ENCODE results near the gene TNNT2. TPM values are rescaled to one million over a fixed set of nuclear protein-coding genes. Genes with fewer than 3 reads are reported as not detected.

The TNNT2 gene
- polyA plus RNA-seq, 3 donors: 56.1 to 78.9 (median 66.1) TPM

DNA sequence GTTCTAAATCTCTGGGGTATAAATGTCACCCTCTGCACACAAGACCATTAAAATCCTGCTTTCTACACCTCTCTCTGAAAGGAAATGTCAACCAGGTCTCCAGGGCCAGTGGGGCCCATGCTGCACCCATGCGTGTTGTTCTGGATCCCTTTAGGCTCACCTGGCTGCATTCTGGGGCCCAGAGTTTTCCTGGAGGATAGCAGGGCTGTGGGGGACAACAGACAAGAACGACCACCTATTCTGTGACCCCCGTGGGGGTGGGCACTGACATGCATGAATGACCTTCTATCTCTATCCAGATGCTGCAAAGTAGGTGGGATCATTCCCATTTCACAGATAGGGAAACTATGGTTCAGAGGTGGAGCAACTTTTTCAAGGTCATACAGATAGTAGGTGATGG, 41.6 kb downstream of the TNNT2 start:
- DNase-seq: no peak

DNA sequence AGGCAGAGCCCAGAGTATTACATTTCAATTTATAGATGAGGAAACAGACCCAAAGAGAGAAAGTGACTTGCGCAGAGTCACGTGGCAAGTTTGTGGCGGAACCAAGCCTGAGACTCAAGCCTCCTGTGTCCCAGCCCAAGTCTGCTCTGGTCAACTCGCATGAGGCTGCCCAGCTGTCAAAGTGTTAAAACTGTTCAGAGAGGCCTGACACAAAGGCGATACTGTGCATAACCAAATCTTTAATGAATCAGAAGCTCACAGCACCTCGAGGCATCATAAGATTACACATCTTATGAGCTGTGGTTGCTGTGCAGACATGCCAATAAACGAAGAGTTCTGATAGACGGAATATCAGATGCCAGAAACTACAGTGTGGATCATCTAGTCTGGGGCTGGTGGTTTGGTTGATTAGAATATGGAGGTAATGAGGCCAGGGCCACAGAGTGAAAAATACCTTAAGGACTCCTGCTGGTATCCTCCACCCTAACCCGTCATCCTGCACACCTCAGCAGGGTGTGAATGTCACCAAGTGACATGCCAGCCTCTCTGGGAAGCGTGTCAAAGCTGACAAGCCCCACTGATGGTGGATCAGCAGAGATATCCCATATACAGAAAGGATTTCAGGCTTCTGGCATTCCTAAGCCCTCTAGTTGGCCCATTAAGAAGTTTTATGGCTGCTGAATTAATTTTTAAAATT, 42.2 kb downstream of the TNNT2 start:
- no peak for DNase-seq

DNA sequence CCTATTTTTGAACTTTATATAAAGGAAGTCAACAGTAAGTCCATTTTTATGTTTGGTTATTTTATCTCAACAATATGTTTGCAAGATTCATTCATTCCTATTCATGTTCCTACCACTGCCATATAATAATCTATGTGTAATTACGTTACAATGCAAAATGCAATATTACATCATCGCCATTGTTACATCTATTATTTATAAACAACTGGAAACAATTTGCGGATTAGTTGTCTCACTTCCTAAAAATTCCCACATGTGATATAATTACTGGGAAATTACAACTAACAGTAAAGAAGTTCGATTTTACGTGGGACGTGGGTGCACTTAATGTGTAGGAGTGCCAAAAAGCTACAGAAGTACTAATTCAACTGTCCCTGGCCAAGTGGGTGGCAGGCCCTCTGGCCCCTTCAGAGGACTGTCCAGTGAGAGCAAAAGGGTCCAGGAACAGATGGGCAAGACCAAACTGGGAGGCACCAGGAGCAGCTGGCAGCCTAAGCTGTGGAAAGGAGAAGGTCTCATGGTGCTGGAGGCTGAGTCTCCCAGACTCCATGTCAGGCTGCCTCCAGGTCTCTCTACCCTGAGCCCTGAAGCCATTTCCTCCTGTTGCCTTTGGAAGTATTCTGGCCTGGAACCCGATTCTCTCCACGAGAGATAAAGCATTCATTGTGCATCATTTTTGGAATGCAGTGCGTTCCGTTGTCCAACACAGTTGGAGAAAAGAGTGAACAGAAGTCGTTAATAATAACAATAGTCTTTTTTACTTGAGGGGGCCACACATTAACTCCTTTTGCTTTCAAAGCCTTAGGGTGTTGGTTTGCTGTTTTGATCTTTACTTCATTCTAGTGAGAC, 42.9 kb downstream of the TNNT2 start:
- DNase-seq: no peak

DNA sequence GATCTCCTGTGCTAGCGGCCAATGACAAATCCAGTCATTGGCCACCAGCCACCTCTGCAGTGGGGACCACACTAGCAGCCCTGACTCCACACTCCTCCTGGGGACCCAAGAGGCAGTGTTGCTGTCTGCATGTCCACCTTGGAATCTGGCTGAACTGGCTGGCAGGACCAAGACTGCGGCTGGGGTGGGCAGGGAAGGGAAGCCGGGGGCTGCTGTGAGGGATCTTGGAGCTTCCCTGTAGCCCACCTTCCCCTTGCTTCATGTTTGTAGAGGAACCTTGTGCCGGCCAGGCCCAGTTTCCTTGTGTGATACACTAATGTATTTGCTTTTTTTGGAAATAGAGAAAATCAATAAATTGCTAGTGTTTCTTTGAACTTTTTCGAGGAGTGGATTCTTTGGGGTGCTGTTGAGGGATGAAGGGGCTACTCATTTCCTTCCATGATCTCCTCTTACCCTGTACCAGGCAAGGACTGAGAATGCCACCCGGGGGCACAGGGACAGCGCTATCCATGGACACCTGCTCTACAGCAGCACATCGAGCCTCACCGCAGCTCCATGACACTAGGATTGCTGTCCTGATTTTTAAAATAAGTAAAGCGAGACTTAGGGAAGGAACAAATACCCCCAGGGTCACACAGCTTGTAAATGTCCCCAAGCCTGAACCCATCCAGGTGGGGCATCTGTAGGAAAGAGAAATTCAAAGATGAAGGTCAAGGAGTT, 44.7 kb downstream of the TNNT2 start:
- DNase-seq: no peak

DNA sequence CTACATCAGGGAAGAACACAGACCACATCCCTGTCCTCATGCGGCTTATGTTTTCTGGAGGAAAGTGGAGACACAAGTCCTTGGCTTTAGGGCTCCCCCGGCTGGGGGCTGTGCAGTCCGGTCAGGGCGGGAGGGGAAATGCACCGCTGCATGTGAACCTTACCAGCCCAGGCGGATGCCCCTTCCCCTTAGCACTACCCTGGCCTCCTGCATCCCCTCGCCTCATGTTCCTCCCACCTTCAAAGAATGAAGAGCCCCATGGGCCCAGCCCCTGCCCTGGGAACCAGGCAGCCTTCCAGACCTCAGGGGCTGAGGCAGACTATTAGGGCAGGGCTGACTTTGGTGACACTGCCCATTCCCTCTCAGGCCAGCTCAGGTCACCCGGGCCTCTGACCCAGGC, 45.5 kb downstream of the TNNT2 start:
- no peak for DNase-seq

DNA sequence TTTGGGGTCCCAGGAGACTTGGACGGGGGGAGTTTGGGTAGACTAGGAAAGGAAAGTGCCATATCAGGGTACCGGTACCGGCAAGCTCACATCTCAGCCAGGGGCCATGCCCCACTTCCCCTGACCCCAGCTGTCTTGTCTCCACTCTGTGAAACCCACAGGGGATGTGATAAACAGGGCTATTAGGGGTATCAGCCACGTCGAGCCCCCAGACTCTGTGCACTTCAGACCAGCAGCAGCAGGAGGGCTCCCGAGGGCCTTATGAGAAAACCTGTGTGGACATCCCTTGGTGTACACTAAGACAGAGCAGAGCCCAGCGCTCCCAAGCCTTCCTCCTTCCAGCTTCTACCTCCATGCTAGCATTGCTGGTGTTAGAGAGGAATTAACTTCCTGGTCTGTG, 46.3 kb downstream of the TNNT2 start:
- DNase-seq: no peak

DNA sequence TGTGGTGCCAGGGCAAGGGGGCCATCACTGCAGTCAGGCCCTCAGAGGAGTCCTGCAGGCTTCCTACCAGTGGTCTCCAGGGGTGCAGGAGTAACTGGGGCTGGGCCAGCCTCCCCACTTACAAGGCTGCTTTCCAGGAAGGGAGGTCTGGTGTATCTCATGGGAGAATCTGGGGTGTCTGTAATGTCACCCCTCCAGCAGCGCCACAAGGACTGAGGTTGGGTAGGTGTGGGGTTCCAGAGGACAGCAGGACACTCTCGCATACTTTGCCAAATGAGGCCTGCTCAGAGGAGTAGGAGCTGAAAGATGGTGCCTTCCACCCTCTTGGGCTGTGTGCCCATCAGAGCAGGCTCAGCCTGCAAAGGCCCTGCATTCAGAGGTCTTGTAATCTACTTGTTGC, 46.9 kb downstream of the TNNT2 start:
- no peak for DNase-seq

DNA sequence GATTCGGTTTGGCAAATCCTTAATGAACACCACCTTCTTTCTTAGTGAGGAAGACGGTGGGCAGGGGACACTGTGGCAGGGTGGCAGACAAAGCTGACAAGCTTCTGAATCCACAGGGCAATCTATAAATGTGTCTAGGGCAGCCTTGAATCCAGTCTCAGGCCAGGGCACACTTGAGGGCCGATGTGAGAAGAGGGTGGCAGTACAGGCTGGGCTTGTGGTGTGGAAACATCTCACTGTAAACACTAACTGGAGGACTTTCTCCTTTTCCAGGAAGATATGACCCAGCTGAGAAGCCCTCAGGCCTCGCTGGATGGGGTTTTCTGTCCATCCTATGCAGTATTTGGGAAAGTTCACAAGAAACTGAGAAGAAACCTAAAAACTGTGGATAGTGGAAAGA, 47.7 kb downstream of the TNNT2 start:
- no peak for DNase-seq

DNA sequence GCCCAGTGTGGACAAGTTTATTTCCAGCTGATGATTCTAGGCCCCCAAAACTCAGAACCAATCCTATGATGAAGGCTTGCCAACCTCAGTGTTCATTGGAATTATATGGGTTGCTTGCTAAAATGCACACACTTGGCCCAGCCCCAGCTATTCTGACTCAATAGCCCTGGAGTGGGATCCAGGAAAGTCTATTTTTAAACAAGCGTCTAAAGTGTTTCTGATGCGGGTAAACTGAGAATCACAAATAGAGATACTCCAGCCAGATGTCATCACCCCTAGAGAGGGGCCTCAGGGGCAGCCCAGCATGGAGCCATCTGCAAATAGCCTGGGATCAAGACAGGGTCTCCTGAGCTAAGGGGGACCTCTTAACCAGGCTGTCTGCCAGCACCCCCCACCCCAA, 48.2 kb downstream of the TNNT2 start:
- no peak for DNase-seq

DNA sequence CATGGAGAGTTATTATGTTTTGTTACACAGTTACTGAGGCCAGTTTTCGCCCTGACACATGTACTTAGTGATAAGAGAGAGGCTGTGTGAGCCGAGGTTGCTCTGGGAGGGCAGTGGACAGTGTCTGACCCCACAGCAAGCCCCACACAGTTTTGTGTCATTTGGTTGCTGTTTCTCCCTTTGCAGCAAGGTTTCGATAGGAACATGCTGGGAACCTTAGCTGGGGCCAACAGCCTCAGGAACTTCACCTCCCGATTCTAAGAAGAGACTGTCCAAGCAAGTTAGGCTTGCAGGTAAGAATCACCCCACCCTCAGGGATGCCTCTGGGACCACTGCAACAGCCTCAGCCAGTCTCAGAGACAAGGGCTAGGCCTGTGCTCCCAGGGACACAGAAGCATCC, 48.9 kb downstream of the TNNT2 start:
- no peak for DNase-seq

DNA sequence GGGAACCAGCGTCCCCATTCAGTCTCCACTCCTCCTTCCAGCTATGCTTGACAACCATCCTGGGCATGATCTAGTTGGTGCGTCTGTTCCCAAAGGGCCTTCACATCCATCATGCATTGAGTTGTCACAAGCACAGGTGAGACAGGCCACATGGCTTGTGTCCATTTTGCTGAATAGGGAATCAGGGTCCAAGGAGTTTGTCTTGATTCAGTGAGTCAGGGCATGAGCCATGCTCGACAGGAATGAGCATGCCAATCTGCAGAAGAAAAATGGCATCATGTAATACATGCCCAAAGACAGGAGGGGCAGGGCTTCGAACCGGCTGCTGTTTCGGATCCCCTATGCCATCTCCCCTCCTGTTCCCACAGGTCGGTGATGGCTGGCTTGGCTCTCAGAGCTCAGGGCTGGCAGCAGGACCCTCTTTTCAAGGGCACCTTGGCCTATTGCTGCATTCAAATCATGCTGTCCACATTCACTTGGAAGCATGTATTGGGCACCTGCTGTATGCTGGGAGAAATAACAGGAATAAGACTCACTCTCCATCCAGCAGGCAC, 49.7 kb downstream of the TNNT2 start:
- no peak for DNase-seq

DNA sequence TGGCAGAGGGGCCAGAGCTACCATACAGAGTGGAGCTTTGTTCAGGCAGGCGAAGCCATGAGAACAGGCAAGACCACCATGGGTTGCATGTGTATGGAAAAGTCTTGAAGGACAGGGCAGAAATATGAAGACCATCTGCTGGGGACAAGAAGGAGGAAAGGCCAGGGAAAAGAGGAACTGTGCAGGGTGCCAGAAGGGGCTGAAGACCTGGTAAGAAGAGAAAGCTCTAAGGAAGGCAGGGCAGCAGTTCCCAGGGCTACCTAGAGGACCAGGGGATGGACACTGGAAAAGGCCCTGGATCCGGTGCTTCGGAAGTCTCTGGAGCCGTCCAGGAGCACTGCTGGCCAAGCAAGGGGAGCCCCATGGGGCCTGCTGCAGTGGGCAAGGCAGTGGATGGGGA, 50.8 kb downstream of the TNNT2 start:
- no peak for DNase-seq

DNA sequence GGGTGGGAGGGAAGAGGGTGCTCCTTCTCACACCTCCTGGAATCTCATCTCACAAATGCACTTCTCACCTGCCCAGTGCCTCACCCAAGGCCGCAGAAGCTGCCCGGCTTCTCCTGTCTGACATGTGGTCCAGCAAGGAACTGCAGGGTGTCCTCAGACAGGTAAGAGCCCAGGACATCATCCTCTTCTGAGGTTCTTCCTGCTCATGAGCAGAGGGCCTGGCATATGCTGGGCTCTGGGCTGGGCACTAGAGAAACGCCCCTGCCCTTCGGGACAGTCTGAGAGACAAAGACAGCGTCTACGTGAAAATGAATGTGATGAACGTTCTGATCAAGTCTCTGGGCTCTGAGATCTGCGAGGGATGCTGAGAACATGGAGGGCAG, 51.8 kb downstream of the TNNT2 start:
- no peak for DNase-seq

DNA sequence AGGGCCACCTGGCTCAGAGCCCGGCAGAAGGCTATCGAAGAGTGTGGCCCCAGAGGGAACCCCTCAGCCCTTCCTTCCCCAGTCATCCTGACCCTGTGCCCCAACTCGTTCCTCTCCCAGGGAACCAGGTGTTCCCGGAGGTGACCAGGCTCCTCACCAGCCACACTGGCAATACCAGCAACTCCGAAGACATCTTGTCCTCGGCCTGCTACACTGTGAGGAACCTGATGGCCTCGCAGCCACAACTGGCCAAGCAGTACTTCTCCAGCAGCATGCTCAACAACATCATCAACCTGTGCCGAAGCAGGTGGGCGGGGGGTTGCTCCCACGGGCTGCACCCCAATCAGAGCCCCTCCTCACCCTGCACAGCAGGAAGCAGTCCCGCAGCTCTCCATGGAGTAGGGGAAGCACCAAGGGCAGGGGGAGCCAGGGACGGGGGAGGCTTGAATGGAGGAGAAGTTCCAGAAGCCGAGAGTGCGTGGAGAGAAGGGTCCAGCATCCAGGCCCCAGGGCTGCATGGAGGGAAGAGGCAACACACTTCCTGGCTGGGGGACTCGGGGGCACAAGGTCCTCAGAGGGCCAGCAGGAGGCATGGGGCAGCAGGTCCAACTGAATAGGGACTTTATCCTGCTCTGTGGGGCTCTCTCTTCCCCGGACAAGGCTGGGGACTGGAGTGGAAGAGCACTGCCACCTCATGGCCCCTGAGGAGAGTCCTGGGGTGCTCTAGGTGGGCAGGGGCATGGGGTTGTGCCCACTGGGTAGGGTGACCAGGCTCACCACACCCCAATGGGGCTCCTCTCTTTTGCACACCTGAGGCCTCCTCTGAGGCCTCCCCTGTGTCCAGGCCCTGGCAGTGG, 52.4 kb downstream of the TNNT2 start:
- DNase-seq: no peak

DNA sequence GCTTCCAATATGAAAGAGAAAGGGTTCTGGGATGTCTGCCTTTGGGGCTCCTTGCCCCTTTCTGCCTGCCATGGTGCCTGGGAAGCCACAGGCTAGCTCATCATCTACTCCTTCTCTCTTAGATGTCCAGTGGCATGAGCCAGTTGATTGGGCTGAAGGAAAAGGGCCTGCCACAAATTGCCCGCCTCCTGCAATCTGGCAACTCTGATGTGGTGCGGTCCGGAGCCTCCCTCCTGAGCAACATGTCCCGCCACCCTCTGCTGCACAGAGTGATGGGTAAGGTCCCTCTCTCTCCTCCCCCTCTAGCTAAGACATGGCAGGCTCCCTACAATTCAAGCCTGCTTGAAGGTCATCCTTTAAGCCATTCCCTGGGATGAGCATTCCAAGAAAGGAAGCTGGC, 53.2 kb downstream of the TNNT2 start:
- DNase-seq: no peak

DNA sequence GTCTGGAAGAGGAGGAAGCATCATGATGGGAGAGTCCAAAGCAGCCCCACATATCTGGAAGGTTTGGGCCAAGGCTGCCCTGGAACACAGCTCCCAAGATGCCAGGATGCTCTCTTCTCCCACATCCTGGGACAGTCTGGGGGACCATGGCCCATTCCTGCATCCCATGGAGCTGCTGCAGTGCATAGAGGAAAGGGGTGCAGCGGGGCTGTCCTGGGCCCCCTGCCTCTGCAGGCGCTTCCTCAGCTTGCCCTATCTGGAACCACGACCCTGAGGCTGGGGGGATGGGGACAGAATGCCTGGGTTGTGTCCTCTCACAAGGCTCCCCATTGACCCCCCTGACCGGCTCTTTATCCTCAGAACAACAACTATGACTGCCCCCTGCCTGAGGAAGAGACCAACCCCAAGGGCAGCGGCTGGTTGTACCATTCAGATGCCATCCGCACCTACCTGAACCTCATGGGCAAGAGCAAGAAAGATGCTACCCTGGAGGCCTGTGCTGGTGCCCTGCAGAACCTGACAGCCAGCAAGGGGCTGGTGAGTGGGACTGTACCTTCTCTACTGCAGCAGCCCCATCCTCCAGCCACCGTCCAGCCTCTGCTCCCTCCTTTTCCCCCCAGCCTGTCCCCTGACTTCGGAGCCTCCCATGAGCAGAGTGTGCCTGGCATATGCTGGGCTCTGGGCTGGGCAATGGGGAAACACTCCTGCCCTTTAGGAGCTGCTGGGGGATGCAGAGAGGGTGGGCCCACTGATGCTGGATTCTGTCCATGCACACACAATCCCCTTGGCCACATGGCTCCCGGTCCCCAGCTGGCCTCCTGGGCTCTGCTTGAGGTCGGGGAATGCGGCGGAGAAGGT, 54.6 kb downstream of the TNNT2 start:
- no peak for DNase-seq

DNA sequence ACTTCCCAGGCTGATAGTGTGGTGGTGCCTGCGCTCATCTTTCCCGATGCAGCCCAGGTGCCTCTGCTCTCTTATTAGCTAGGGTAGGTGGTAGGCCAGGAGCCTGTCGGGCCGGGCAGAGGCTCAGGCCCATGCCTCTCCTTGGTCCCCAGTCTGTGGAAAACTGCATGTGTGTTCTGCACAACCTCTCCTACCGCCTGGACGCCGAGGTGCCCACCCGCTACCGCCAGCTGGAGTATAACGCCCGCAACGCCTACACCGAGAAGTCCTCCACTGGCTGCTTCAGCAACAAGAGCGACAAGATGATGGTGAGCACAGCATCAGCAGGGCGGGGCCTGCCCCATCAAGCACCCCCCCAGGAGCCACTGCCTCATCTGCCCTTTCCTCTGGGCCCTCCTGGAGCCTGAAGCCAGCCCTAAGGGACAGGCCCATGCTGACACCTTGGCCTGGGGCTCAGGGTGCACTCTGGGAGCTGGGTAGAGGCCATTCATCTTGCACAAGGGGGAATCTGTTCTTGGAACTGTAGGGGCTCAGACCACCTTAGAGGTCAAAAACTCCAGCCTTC, 55.6 kb downstream of the TNNT2 start:
- no peak for DNase-seq

DNA sequence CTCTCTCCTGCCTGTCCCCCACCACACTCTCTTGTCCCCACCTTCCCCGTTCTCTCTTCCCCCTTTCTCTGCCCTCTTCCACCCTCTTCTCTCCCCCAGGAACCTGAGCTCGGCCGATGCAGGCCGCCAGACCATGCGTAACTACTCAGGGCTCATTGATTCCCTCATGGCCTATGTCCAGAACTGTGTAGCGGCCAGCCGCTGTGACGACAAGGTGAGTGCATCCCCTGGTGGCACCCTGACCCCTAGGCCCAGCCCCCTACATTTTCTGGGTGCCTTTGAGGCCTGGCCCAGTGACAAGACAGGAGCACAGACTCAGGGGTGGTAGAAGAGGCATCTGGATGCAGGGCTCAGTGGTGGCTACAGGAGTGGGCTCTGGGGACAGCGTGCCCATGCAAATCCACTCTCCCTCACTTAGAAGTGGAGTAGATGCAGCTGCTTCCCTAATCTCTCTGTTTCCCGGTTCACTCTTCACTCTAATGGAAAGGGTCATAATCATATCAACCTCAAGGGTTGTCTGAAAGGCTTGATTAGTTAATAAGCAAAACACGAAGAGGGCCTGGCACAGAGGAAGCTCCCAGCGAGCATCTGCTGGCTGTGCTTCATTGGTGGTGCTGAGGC, 57.2 kb downstream of the TNNT2 start:
- peak; percentile 9 for DNase-seq

DNA sequence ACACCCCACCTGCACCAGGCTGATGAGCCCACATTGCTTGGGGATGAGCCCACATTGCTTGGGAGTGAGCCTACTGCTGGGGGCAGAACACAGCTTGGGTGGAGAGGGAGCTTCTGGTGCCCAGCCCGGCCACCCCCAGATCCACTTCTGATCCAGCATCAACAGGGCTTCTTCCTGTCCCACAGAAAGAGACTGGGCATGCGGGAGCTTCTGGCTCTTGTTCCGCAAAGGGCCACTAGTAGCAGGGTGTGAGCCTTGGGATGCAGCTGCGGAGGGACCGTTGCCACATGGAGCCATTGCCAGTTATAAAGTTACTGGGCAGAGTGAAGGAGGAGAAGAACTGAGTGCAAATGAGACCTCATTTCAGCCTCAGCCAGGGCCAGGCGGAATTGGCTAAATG, 57.8 kb downstream of the TNNT2 start:
- DNase-seq: no peak

All from renal pelvis (tissue), 4 donors.